ENCODE measurements around the gene CTNNB1.
"Not testable (repeated sequence)": the region's sequence is repeated elsewhere in the genome, so short reads cannot be mapped to it uniquely, and the experiment has no call there.

CTNNB1 gene

GRCh38 chr3:41259449-41260062, 60.3 kb downstream of the CTNNB1 start:
- DNase-seq (ENCODE audit: low read depth): no peak

- DNase-seq (ENCODE audit: low read depth): no peak
Measured at GRCh38 chr3:41260063-41260450, 60.8 kb downstream of the CTNNB1 start.

GRCh38 chr3:41265011-41265545, 65.8 kb downstream of the CTNNB1 start:
- DNase-seq (ENCODE audit: low read depth): no peak

- DNase-seq (ENCODE audit: low read depth): no peak
Measured at GRCh38 chr3:41265823-41266273, 66.5 kb downstream of the CTNNB1 start.

- peak; percentile 96 for DNase-seq (ENCODE audit: low read depth)
Measured at GRCh38 chr3:41267975-41268640, 68.8 kb downstream of the CTNNB1 start.

- DNase-seq (ENCODE audit: low read depth): no peak
Measured at GRCh38 chr3:41272667-41273066, 73.4 kb downstream of the CTNNB1 start.

- DNase-seq (ENCODE audit: low read depth): peak; percentile 77
Measured at GRCh38 chr3:41274944-41275668, 75.8 kb downstream of the CTNNB1 start.

- DNase-seq (ENCODE audit: low read depth): no peak
Measured at GRCh38 chr3:41276191-41276590, 76.9 kb downstream of the CTNNB1 start.

GRCh38 chr3:41277790-41278465, 78.6 kb downstream of the CTNNB1 start:
- no peak for DNase-seq (ENCODE audit: low read depth)

GRCh38 chr3:41284934-41285333, 85.6 kb downstream of the CTNNB1 start:
- not testable (repeated sequence) for DNase-seq (ENCODE audit: low read depth)

GRCh38 chr3:41286305-41286704, 87.0 kb downstream of the CTNNB1 start:
- DNase-seq (ENCODE audit: low read depth): no peak

GRCh38 chr3:41288785-41289184, 89.5 kb downstream of the CTNNB1 start:
- no peak for DNase-seq (ENCODE audit: low read depth)

Data from stromal cell of bone marrow (primary cell).